Colon (tissue), 2 donors: ENCODE data around the gene SMPDL3B.
"Not testable (repeated sequence)": the region's sequence is repeated elsewhere in the genome, so short reads cannot be mapped to it uniquely, and the experiment has no call there.

ENCODE experiments used
- FAIRE-seq: peaks from 2 replicates; lab custom pipeline; 2012; peaks lifted over from hg19 to GRCh38; lab: Jason Lieb, UNC
- donor health status: control.
- donor health status: control.

The SMPDL3B gene

DNA sequence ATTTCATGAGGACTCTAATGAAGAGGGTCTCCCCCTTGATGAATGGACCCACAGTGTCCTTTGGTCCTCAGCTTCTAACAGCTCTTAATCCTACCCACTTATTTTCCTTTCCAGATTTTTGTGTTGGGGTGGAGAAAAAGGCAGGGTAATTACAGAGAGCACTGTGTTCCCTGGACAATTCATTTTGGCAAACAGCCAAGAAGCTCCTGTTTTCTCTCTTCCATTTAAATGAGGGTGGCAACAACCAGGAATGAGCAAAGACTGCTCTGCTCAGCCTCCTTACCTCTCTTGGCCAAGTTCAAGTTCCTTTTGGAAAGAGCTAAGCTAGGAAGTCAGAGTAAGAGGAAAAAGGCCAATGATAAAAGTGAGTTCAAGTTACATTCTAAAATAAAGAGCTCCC lies 36.9 kb downstream of the SMPDL3B start:
- no peak for FAIRE-seq

DNA sequence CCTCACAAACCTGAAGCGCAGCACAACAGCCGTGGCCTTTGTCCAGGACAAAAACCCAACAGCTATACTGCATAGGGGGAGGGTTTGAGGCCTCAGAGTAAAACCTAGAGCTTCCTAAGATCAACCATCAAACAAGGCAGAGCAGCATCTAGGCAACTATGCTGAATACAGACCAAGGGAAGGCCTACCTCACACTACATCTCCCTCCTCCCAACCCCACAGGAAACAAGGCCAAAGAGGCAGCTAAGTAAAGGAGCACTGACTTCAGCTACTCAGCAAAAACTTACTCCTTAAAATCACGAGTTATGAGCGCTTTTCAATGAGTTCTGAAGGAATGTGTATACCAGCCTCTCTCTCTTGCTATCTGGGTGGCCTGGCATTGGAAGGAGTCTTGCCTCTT lies 37.3 kb downstream of the SMPDL3B start:
- no peak for FAIRE-seq

DNA sequence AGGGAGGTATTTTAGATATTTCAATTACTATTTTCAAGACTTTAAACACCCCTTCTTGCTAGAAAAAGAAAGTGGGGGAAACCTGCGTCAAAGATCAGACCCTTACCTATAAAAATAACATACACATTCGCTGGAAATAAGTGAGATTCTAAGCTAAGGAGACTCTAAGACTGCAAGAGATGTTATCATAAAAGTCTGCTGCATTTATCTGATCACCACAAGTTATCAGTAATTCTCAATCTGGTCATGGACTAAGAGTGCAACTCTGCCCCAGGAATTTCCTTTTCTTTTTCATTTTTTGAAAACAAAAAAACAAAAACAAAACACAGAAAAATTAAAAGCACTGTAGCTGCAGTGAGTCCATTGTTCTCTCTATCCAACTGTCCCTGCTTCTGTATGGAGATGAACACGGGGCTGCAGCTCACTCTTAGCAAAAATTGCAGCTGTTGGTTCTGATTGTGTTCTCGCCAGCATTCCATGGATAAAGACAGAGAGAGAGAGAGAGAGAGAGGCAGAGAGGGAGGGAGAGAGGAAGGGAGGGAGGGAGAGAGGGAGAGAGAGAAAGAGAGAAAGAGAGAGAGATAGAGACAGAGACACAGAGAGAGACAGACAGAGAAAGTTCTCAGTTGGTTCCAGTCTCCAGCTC lies 39.1 kb downstream of the SMPDL3B start:
- FAIRE-seq = no peak

DNA sequence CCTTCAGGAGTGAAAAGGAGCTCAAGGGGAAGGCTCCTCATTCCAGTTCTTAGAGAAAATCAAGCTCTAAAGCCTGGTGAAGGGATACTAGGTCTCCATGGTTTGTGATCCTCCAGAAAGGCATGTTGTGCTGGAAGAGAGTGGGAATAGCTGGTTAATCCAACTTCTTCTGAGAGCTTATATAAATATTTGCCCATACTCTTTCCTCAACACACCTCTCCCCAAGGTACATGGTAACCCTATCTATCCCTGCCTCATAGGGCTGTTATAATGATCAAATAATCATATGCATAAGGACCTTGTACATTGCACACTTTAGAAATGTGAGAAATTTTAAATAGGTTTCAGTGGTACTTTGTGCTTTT lies 39.6 kb downstream of the SMPDL3B start:
- FAIRE-seq = no peak

DNA sequence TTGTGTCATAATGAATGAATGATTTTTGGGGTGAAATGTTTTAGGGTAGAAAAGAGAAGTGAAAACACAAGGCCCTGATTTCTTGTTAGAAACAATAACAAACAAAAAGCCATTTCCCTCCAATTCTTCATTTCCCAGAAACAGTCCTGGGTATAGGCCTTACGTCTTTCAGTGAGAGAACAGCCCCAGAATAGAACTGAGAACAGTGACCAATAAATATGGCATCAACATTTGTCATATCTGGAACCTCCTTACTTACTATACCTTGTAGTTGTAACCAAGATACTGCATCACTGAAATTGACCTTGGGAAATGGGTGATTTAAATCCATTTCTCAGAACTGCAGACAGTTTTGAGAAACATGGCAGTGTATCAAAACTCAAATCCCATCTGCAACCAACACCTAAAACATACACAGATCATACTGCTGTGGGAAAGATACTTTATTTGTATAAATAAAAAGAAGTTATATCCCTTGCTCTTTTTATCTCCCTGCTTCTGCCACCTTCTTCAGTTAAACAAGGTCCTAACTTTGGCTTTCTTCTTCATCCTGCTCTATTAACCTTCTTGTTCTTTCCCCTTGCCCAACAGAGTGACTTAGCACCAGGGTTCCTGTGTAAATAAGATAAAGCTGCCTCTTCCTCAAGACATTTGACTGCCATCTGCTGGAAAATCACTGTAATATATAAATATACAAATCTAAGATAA lies 44.5 kb downstream of the SMPDL3B start:
- FAIRE-seq = no peak

DNA sequence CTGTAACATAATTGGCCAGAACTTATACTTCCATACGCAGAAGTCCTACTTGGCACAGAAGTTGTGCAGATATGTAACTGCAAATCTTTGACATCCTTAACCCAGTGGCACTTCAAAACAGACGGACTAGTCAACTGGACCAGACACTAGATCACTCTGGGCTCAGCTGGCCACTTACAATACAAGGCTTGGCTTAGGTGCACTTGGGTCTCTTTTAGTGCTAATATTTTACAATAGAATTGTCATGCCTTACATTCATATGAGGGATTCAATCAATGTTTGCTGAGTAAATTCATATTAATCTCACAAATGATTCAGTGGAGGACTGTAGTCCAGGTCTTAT lies 45.0 kb downstream of the SMPDL3B start:
- no peak for FAIRE-seq

DNA sequence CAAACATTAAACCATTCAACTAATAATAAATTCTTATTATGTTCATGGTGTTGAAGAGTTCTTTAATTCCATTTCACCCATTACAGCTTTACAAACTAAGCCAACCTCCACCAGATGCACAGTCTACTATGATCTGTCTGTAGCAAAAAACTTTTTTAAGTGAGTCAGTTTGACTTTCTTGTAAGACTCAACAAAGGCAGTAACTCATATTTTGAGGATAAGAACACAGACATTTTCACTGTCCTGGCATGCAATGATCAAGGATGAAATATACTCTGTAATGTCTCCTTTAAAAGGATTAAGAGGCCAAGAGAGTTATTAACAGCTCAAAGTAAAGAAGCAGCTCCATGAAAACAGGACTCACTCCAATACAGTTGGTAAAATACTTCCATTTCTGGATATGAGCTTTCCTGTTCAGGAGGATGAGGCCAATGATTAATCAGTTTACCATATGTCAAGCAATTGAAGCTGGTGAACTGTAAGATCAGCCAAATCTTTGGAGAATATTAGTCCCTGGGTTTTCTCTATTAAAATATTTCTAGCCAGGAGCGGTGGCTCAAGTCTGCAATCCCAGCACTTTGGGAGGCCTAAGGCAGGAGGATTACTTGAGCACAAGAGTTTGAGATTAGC lies 45.5 kb downstream of the SMPDL3B start:
- FAIRE-seq = no peak

DNA sequence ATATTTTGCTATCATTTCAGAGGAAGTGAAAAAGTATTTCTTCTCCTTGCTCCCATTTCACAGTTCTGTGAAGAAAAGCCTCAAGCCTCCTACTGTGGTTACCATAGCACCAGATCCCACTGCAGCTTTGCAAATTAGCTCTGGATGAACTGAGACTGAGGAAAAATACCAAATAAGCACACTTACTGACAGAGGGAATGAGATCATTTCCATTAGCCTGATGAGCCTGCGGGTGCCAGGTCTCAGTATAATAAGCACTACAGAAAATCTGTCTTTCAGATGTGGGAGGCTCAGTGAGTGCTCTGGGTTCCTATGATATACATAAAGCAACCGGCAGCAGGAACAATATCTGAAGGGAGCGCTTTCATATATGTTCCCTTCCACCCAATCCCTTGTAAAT lies 46.3 kb downstream of the SMPDL3B start:
- FAIRE-seq = no peak

DNA sequence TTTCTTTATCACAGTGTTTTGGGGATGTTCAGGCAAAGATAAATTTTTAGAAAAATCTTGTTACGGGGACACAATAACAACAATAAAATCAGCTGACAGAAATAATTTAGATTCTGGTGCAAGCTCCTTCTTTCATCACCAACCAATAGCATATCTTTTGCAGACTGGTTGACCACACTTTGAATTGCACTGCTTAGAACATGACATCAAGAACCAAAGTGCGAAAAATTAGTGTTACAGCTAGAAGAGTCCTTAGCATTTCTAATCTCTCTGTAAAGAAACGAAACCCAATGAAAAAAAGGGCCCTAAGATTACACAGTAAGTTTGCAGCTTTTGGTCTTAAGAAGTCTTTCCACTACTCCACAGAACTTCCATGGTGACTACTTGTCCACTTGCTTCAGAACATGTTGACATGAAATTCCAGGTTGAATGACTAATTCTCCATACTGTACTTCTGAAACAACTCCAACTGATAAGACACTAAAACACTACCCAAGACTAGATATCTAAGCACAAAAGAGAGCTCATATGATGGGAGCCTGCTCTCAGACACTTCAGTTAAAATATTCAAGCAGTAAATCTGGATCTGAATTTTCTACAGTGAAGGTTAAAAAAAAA lies 56.2 kb downstream of the SMPDL3B start:
- no peak for FAIRE-seq

DNA sequence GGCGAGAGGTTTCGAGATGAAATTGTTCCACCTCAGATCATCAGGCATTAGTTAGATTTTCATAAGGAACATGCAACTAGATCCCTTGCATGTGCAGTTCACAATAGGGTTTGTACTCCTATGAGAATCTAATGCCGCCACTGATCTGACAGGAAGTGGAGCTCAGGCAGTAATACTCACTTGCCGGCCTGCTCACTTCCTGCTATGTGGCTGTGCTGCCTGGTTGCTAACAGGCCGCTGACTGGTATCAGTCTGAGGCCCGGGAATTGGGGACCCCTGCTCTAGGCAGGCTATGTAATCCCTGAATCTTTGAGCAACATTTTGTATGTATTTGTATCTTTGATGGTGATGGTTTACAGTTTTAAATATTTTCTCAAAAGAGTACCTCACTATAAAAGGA lies 57.5 kb downstream of the SMPDL3B start:
- FAIRE-seq = no peak

DNA sequence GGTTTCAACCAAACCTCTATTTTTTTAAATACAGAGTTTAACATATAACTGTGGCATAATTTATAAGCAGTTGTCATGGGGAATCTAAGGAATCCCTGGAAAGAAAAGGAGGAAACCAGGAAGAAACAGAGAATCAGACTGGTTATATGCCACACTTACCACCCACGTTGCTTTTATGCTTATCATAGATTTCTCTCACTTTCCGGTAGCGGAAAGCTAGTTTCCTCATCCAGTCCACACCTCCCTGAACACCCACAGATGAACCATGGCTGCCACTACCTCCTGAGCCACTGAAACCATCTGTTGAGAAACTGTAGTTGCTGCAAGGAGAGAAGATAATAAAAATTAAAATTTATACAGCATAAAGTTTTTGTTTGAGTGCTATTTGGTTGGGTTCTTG lies 58.4 kb downstream of the SMPDL3B start:
- FAIRE-seq = no peak

DNA sequence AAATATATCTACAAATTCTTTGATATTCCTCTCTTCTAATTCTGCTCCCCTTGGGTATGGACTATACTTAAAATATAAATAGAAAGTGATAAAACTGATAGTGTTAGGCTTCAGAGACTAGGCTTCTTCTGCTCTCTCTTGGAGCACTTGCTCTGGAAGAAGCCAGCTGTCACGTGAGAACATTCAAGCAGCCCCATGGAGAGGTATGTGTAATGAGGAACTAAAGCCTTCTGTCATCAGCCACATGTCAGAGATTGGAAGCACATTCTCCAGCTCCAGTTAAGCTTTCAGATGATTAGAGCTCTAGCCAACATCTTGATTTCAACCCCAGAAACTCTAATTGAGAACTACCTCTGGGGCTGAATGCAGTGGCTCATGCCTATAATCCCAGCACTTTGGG lies 59.3 kb downstream of the SMPDL3B start:
- FAIRE-seq = no peak

DNA sequence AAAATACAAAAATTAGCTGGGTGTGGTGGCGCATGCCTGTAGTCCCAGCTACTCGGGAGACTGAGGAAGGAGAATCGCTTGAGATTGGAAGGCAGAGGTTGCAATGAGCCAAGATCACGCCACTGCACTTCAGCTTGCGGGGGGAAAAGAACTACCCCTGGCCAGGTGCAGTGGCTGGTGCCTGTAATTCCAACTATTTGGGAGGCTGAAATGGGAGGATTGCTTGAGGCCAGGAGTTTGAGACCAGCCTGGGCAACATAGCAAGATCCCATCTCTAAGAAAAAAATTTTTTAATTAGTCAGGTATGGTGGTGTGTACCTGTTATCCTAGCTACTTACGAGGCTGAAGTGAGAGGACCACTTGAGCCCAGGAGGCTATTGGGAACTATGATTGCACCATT lies 59.7 kb downstream of the SMPDL3B start:
- FAIRE-seq = not testable (repeated sequence)

DNA sequence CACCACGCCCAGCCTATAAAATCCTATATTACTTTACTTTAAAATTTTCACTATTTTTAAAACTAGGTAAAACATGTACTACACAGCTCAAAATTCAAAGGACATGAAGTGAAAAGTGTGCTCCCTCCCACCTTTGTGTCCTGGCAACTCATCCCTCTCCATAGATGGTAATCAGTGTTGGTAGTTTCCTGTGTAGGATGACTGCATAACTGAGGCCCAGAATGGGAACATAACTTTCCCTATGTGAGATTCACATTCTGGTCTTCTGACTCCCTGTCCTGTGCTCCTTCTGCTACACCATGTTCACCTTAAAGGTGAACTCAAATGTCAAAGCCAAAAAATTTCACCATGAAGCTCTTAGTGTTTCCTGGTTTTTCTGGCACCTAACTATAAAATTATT lies 64.3 kb downstream of the SMPDL3B start:
- FAIRE-seq = no peak

DNA sequence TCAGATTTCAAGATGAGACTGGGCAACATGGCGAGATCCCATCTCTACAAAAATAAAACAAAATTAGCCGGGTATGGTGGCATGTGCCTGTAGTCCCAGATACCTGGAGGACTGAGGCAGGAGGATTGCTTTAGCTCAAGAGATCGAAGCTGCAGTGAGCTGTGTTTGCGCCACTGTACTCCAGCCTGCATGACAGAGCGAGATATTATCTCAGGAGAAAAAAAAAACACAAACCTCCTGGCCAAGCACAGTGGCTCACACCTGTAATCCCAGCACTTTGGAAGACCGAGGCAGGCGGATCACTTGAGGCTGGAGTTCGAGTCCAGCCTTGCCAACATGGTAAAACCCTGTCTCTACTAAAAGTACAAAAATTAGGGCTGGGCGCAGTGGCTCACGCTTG lies 67.8 kb downstream of the SMPDL3B start:
- no peak for FAIRE-seq

DNA sequence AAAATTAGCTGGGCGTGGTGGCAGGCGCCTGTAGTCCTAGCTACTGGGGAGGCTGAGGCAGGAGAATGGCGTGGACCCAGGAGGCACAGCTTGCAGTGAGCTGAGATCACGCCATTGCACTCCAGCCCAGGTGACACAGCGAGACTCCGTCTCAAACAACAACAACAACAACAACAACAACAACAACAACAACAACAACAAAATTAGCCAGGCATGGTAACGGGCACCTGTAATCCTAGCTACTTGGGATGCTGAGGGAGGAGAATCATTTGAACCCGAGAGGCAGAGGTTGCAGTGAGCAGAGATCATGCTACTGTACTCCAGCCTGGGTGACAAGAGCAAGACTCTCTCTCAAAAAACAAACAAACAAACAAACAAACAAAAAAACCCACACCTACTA lies 68.3 kb downstream of the SMPDL3B start:
- FAIRE-seq = not testable (repeated sequence)
